Osteocyte (in vitro differentiated cells): ENCODE data around the gene DEPDC1B. TPM values are rescaled to one million over a fixed set of nuclear protein-coding genes. Genes with fewer than 3 reads are reported as not detected.

Source experiments
- DNase-seq: peaks from one replicate; pipeline ENCODE4 v3.0.0; 2021; ENCODE audit warnings: mixed read lengths; ENCODE audit not compliant: unreplicated experiment; ENCODE audit errors: extremely low spot score
- H3K27ac Mint-ChIP-seq: one replicate; pipeline ENCODE4 v1.8.0; 2021; ENCODE audit warnings: mild to moderate bottlenecking, mixed read lengths; ENCODE audit not compliant: unreplicated experiment
- H3K27me3 Mint-ChIP-seq: one replicate; pipeline ENCODE4 v1.8.0; 2021; ENCODE audit warnings: mixed read lengths; ENCODE audit not compliant: unreplicated experiment
- H3K36me3 Mint-ChIP-seq: one replicate; pipeline ENCODE4 v1.8.0; 2021; ENCODE audit warnings: mixed read lengths; ENCODE audit not compliant: unreplicated experiment
- H3K4me1 Mint-ChIP-seq: one replicate; pipeline ENCODE4 v1.8.0; 2021; ENCODE audit warnings: mixed read lengths; ENCODE audit not compliant: unreplicated experiment
- H3K4me3 Mint-ChIP-seq: one replicate; pipeline ENCODE4 v1.8.0; 2021; ENCODE audit warnings: mild to moderate bottlenecking, moderate library complexity, mixed read lengths; ENCODE audit not compliant: unreplicated experiment
- H3K9me3 Mint-ChIP-seq: one replicate; pipeline ENCODE4 v1.8.0; 2021; ENCODE audit warnings: mixed read lengths; ENCODE audit not compliant: unreplicated experiment
- total RNA-seq: library from RNA; stranded (reverse); gene quantifications from 2 replicates; pipeline ENCODE4 v1.2.1, GENCODE V29; 2021
- TF ChIP-seq, protein P1 (sequence below): fragments of 200-600 bp; sonication (generic); IDR thresholded peaks from 2 replicates; pipeline ENCODE4 v1.5.0; 2021; ENCODE audit warnings: antibody characterized with exemption, mild to moderate bottlenecking, moderate library complexity

DEPDC1B gene
- total RNA-seq, 1 donor from 2014 or later: 1.7 TPM

DNA sequence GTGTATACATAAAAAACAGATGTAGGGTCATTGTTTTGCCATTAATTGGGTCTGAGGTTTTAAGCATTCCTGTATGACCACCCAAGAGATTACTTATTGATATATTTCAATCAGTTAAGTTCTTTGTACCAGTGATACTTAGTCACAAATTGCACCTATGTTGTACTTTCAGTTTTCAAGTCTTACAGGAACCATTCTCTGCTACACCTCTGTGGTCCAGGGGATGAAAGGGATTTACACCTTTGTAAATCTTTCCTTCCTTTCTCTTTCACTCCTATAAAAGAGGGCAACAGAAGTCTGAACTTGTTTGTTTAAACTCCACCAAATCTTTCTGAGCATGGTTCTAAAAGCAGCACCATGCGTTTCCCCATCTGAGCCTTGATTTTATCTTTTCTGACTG is 86.1 kb downstream of the DEPDC1B start:
- no peaks in the 10 kb centered on the region for H3K27me3 Mint-ChIP-seq
- H3K36me3 Mint-ChIP-seq: peaks cover 3% of the 10 kb centered on the region
- H3K9me3 Mint-ChIP-seq: peaks cover 7% of the 10 kb centered on the region
- H3K4me3 Mint-ChIP-seq: no peak overlapping the region
- TF ChIP-seq, protein P1, sequence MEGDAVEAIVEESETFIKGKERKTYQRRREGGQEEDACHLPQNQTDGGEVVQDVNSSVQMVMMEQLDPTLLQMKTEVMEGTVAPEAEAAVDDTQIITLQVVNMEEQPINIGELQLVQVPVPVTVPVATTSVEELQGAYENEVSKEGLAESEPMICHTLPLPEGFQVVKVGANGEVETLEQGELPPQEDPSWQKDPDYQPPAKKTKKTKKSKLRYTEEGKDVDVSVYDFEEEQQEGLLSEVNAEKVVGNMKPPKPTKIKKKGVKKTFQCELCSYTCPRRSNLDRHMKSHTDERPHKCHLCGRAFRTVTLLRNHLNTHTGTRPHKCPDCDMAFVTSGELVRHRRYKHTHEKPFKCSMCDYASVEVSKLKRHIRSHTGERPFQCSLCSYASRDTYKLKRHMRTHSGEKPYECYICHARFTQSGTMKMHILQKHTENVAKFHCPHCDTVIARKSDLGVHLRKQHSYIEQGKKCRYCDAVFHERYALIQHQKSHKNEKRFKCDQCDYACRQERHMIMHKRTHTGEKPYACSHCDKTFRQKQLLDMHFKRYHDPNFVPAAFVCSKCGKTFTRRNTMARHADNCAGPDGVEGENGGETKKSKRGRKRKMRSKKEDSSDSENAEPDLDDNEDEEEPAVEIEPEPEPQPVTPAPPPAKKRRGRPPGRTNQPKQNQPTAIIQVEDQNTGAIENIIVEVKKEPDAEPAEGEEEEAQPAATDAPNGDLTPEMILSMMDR: no peak
- no peak overlapping the region for H3K27ac Mint-ChIP-seq
- DNase-seq: no peak
- H3K4me1 Mint-ChIP-seq: no peaks in the 10 kb centered on the region

DNA sequence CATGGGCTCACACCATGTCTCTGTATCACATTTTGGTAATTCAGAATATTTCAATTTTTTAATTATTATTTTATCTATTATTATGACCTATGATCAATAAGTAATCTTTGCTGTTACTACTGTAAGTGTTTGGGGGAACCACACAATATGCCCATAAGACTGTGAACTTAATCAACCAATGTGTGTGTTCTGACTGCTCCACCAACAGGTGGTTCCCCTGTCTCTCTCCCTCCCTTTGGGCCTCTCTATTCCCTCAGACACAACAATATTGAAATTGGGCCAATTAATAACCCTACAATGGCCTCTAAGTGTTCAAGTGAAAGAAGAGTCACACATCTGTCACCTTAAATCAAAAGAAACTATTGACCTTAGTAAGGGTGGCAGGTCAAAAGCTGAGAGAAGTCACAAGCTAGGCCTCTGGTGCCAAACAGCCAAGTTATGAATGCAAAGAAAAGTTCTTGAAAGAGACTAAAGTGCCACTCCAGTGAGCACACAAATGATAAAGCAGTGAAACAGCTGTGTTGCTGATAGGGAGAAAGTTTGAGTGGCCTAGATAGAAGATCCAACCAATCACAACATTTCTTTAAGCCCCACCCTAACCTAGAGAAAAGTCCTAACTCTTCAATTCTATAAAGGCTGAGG is 88.7 kb downstream of the DEPDC1B start:
- peaks cover 3% of the 10 kb centered on the region for H3K36me3 Mint-ChIP-seq
- TF ChIP-seq, protein P1: no peak
- no peak overlapping the region for H3K4me3 Mint-ChIP-seq
- H3K4me1 Mint-ChIP-seq: peaks cover 4% of the 10 kb centered on the region
- H3K27ac Mint-ChIP-seq: no peak overlapping the region
- DNase-seq: no peak
- H3K9me3 Mint-ChIP-seq: peaks cover 3% of the 10 kb centered on the region
- H3K27me3 Mint-ChIP-seq: no peaks in the 10 kb centered on the region

DNA sequence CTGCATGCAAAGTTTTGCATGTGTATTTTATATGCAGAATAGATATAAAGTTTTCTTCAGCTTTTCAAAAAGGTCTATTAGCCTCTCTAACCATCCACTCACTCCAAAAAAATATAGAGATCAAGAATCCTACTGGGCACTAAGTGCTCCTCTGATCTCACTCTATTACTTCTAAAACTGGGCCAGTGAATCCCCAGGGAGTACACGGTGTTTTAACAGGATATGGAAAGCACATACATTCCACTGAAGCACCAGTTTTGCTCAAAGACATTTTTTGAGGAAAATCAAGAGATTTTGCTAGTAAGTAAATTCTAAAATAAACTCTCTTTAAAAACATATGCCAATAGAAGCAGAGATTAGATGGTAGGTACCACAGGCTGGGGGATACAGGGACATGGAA is 95.2 kb downstream of the DEPDC1B start:
- H3K4me1 Mint-ChIP-seq: peaks cover 13% of the 10 kb centered on the region
- no peak overlapping the region for H3K27ac Mint-ChIP-seq
- H3K9me3 Mint-ChIP-seq: no peaks in the 10 kb centered on the region
- no peak for DNase-seq
- TF ChIP-seq, protein P1: no peak
- H3K4me3 Mint-ChIP-seq: no peak overlapping the region
- no peaks in the 10 kb centered on the region for H3K36me3 Mint-ChIP-seq
- no peaks in the 10 kb centered on the region for H3K27me3 Mint-ChIP-seq

DNA sequence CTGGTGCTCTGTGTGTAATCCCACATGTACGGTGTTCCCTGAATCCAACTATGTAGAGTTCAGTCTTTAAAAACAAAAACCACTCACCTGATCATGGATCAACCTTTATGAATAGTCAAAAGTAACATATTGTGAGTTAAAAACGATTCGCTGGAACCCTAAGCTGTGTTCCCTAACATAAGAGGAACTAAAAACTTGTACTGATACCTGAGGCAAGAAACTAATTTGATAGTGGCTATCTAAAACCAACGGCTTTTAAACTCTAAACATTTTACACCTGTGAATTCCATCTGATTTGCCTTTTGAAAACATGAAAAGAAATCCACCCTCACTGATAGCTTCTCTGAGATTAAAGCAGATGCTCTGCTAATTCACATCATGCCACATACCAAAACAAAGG is 101.5 kb downstream of the DEPDC1B start:
- Mint-ChIP-seq H3K9me3 (no peaks in the 10 kb centered on the region), H3K4me1 (peaks cover 14% of the 10 kb centered on the region), H3K36me3 (peaks cover 4% of the 10 kb centered on the region), H3K27me3 (no peaks in the 10 kb centered on the region), H3K4me3 (no peak overlapping the region), H3K27ac (no peak overlapping the region)
- TF ChIP-seq, protein P1: no peak
- no peak for DNase-seq

DNA sequence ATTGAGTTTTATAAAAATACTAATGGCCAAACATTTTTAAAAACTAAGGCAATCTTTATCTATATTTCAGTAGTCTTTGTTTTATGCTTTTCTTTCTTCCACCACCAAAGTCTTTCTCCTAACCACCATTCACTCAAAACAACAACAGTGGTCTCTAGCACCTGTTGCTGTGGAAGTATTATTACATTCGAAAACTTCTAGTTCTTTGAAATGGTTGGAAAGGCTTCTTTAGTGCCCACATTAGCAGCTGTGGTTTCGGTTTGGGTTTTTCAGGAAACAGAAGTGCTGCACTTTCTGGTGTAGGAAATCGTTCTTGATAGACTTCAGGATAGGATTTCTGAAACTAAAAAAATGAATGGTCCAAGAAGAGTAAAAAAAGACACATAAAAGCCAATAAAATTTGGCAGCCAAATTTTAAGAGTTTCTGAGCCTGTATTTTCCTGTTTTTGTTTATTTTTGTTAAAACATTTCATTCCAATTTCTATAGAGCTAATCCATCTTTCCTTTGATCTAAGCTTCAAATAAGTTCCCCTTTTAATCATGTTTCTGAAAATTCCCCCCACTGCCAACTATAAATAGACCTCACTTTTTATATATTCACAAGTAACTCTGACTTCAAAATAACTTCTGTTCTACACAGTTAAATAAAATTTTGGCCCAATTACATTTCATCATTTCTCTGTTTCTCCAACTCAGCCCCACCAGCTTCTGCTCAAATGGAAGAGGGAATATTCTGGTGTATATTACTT is 102.2 kb downstream of the DEPDC1B start:
- Mint-ChIP-seq H3K4me1 (peaks cover 14% of the 10 kb centered on the region), H3K27ac (no peak overlapping the region), H3K36me3 (peaks cover 4% of the 10 kb centered on the region), H3K4me3 (no peak overlapping the region), H3K9me3 (no peaks in the 10 kb centered on the region), H3K27me3 (no peaks in the 10 kb centered on the region)
- TF ChIP-seq, protein P1: no peak
- DNase-seq: no peak
